Inflammatory macrophage treated with lipopolysaccharide for 4 hours (primary cell): ENCODE results near the gene RALGAPA2.
A peak's percentile ranks its signal among the peaks of the same experiment; 100 is the strongest.
"Not testable (repeated sequence)": the region's sequence is repeated elsewhere in the genome, so short reads cannot be mapped to it uniquely, and the experiment has no call there.

ENCODE experiments used
- DNase-seq: peaks from one replicate; pipeline ENCODE4 v3.0.0-alpha.2; 2020

Gene RALGAPA2

GRCh38 chr20:20567712-20568111 is 144.7 kb downstream of the RALGAPA2 start:
- no peak for DNase-seq

GRCh38 chr20:20566516-20566915 is 145.9 kb downstream of the RALGAPA2 start:
- no peak for DNase-seq

DNA sequence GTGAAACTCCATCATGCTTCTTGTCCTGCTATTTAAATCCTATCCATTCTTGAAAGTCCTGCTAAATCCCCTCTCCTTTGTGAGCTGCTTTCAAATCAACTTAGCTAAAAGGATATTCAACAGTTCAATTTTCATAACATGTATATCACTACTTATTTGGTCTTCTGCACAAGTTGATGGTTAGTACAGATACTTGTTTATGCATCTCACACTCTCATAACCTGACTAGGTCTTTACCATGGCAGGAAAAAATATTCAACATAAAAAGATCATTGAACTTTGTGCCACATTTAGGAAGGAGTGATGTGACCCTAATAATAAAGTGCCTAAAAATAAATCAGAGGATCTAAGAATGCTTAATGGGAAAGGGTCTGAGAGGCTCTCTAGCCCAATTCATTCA is 148.2 kb downstream of the RALGAPA2 start:
- DNase-seq, result no peak

DNA sequence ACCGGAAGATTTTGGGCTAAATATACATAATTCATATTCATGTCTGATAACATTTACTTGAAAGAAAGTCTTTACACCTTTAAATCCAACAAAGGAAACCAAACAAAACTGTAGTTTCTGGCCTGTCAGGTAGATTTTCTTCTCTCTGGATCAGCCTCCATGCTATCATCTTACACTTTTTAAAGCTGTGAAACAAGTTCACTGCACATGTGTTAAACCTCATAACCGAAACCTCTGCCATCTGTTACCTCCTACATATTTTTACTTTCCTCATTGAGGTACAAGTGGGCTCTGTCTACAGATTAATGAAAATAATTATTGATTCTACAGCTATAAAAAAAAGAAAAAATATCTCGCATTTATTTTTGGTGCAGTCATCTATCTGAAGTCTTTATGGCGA is 149.9 kb downstream of the RALGAPA2 start:
- no peak for DNase-seq

DNA sequence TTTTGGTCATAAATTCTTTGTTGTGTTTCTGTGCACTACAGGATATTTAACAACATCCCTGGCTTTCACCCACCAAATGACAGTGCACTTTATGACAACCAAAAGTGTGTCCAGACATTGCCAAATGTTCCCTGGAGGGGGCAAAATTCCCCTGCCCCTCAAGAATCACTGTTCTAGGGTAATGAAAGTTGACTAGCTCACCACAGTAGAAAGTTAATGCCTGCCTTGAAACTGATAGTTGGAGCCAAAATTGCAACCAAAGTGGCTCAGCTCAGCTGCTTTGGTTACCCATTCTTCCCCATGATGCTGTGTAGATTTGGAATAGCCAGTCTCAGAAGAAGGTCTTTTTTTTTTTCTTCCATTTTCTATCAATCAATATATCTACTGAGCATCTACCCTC is 150.6 kb downstream of the RALGAPA2 start:
- DNase-seq, result no peak

- DNase-seq, result no peak
These were observed 151.3 kb downstream of the RALGAPA2 start for GRCh38 chr20:20561172-20561571.

DNA sequence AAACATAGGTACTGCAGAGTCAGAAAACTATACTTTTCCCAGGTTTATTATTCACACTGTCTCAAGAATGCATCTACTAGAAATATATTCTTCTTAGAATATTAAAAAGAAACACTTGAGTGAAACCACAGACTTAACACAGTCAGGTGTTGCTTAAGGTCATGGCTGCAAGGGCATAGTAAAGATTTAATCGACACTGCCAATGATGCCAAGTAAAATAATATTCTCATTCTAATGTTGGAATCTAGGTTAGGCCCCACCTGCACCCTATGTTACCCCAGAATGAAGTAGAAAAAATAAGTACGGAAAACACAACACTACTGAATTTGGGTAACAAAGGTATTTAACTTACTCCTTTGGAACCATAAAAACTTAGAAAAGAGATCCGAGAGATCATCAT is 155.0 kb downstream of the RALGAPA2 start:
- DNase-seq, result no peak

DNA sequence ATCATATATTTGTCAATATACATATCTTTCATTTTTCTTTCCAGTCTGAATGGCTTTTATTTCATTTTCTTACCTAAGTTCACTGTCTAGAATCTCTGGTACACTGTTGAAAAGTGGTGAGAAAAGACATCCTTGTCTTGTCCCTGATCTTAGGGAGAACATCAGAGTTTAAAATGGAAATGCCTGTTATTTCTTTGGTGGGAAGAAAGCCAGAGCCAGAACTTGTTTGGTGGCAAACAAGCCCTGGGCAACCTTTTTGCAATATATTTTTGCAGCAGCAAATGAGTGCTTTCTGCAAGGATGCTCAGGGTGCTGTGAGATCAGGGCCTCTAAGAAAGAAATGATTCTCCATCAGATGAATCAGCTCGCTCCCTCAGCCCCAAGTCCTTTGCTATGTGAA is 156.6 kb downstream of the RALGAPA2 start:
- no peak for DNase-seq

- no peak for DNase-seq
These were observed 157.5 kb downstream of the RALGAPA2 start for GRCh38 chr20:20554951-20555350.

DNA sequence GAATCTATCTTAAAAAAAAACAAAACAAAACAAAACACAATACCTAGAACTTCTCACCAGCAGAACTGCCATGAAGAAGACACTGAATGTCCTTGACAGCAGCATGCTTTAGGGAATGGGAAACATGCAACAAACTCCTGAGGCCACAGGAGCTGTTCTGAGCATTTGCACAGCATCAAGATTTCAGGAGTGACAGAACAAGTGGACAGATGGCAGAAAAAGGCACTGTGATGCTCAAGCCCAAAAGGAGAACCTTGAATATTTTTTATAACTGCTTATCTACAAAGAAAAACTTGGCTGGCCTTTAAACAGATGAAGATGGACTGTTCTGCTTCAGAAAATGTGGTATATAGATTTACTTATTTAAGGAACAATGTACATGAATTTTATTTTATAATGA is 158.9 kb downstream of the RALGAPA2 start:
- DNase-seq, result no peak

DNA sequence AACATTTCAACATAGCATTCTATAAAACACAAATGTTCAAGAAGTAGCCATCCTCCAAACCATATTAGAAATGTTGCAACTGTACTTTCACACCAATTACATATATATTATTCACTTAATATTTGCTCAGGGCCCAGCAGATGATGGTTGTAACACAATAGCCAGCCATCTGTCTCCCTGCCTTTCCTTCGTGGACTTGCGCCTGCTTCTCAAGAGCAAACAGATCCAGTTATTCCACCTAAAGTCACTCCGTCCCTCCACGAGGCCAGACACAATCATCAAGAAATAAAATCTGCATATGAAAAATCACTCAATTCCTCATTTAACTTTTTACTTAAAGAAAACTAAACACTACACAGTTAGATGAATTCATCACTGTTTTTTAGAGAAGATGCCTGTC is 160.4 kb downstream of the RALGAPA2 start:
- no peak for DNase-seq

DNA sequence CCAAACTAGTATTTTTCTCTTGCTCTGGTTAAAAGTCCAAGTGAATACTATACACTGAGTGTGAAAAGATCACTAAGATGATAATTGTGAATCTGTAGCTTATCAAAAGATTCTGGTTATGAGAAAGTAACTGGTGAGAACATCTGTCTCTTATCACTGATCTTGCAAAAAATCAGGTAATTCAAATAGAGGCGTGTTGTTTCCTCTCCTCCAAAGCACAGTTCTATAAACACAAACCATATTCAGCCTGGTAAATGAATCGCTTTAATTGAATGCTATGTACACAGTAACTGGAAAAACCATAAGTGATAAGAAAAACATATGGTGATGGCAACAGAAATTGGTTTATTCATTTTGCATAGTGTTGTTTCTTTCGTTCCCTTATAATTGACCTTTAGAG is 161.0 kb downstream of the RALGAPA2 start:
- DNase-seq, result no peak

- peak; percentile 33 for DNase-seq
These were observed 162.7 kb downstream of the RALGAPA2 start for GRCh38 chr20:20549704-20550103.

DNA sequence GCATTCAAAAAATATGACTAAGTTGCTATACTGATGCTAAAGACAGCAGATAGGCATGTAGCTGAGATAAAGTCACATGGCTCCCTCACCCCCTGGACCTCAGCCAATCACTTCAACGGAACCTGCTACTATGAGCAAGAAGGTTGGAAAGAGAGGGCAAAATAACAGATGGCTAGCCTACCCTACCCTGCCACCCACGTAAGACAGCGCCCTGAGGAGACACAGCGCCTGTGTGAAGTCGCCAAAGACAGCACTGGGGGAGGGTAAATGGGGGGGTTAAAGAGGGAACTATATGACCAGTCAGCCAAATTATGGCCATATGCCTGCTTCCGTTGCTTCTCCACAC is 163.2 kb downstream of the RALGAPA2 start:
- no peak for DNase-seq

DNA sequence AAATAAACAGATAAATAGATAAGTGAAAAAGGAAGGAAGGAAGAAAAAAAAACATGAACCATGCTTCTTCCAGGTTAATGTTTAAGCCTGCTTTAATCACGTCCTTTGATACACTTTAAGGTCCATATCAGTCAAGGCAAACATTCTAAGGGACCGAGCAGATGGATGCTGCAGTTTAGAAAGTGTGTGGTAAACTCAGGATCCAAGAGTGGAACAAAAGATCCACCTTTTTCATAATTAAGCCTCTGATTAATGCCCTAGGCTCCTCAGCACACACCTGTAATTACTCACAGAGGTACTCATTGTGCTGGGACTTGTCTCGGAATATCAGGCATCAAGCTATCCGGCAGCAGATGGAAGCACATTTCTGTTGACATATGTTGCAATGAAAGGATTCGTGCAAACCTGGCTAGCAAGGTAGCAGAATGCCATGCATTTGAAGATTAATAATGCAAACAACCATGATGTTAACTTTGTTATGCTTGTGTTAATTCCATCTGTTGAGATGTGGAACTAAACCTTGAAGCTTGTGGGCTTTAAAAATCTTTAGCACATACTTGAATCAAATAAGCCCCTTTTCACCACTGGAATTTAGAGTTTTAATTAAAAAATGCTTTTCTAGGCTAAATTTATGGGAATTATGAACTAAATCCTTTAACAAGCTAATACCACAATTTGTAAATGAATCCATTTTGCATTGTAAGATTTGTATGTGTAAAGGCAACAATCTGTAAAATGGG is 163.7 kb downstream of the RALGAPA2 start:
- no peak for DNase-seq

DNA sequence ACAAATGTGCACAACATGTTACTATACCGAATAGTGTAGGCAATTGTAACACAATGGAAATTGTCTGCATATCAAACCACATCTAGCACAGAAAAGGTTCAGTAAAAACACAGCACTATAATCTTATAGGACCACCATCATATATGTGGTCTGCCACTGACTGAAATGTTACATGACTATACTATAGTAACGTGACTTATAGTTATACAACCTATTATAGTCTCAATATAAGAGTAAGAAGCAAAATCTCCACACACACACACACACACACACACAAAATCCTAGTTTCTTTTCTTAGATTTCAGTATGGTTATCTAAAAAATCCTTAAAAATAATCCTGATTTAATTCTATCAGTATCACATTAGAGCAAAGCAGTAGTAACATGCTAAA is 164.6 kb downstream of the RALGAPA2 start:
- DNase-seq, result no peak

GRCh38 chr20:20547221-20547875 is 165.1 kb downstream of the RALGAPA2 start:
- no peak for DNase-seq

DNA sequence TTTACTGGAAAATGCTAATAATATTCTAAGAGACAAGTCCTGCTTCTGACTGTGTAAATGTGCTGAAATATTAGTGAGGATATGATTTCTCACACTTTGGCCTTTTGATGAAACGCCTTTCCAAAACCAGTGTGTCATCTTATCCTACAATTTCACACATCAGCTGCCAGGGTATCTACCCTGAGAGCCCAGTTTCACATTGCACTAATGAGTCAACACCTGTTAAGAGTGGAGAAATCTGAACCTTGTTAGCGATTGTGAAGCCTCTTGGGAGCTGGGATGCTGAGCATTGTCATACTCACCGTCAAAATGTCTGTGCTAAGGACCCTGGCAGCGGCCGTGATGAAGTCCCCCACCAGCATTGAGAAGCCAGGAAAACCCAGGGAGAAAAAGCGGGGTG is 166.0 kb downstream of the RALGAPA2 start:
- DNase-seq, result no peak

DNA sequence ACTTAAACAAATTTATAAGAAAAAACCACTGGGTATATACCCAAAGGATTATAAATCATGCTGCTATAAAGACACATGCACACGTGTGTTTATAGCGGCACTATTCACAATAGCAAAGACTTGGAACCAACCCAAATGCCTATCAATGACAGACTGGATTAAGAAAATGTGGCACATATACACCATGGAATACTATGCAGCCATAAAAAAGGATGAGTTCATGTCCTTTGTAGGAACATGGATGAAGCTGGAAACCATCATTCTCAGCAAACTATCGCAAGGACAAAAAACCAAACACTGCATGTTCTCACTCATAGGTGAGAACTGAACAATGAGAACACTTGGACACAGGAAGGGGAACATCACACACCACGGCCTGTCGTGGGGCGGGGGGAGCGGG is 169.1 kb downstream of the RALGAPA2 start:
- not testable (repeated sequence) for DNase-seq

DNA sequence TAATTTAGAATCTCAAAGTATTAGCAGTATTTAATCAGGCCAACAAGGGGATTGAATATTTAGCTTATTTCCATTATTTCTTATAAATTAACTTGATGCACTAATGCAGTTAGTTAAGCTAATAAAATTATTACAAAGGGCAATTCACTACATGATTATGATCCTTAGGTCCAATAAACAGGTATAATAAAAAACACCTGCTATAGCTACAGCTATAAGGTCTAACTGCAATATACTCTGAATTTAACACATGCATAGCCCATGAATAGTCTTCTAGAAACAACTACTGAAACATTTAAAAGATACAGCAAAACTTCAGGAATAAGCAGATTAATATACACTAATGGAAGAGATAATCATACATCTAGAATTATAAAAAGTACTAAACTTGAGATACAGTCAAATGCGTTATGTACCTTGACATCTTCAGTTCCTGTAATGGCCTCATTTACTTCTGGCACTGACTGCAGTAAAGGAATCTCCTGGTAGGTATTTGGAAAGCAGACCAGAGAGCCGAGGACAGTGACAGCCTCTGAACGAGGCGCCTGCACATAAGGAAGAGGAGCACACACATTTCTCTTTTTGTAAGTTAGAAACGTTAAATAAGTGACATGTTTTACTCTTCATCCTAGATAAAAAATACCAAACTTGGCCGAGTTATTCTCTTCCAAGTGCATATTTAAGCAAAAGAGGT is 176.1 kb downstream of the RALGAPA2 start:
- no peak for DNase-seq

- DNase-seq, result no peak
These were observed 177.4 kb downstream of the RALGAPA2 start for GRCh38 chr20:20535051-20535450.

- no peak for DNase-seq
These were observed 181.2 kb downstream of the RALGAPA2 start for GRCh38 chr20:20531283-20531682.

DNA sequence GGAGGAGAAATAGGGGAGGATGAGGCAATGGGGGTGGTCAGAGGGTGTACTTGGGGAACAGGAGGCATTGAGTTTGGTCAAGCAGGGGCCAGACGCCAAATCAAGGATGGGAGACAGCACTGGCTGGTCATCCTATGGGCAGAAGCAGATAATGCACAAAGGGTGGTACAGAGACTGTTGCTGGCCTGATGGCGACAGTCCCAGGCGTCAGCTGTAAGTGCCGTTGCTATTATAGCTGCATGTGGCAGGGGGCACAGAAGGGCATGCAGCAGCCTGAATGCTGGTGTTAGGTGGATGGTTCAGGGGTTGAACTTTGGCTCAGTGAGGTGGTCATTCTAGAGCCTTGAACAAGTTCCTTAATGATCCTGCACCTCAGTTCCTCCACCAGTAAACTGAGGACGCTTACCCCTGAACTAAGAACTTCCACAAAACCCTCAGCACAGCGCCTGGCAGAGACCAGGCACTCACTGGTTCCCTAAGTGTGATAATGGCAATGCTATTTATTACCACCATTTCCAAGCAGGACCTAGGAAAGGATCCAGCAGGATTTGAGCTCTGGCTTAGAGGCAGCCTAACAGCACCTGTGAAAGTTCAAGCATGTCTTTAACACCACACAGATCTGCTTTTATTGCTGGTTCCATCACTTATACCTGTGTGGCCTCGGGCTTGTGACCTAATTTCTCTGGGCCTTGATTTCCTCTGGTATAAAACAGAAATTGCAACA is 181.9 kb downstream of the RALGAPA2 start:
- no peak for DNase-seq

DNA sequence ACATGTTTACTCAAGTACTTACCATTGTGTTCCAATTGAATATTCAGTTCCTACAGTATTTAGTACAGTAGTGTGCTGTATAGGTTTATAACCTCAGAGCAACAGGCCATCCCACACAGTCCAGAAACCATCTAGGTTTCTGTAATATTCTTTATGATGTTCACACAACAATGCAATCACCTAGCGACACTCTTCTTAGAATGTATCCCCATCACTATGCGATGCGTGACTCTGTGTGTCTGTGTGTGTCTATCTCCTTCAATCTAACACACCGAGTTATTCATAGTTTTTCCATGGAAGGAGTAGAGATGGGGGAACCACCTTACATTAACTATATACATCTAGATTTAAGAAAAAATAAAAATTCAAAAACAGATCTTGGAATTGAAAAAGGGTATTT is 182.8 kb downstream of the RALGAPA2 start:
- DNase-seq, result no peak
